Endodermal cell (in vitro differentiated cells): ENCODE measurements around the gene PODXL2. TPM values are rescaled to one million over a fixed set of nuclear protein-coding genes. Genes with fewer than 3 reads are reported as not detected.

Source experiments
- DNase-seq: peaks from one replicate; pipeline ENCODE4 v3.0.0-alpha.2; 2017
- H3K27ac ChIP-seq: 2 replicates; pipeline ENCODE4 v1.5.1; 2013; ENCODE audit warnings: mild to moderate bottlenecking, low read depth, low read length, moderate library complexity
- H3K27me3 ChIP-seq: 2 replicates; pipeline ENCODE4 v1.6.1; 2013; ENCODE audit warnings: mild to moderate bottlenecking, low read length, moderate library complexity; ENCODE audit not compliant: insufficient read depth, control insufficient read depth, poor library complexity, severe bottlenecking
- H3K36me3 ChIP-seq: 2 replicates; pipeline ENCODE4 v1.7.0; 2013; ENCODE audit warnings: mild to moderate bottlenecking, low read length, moderate library complexity; ENCODE audit not compliant: control insufficient read depth, insufficient read depth
- H3K4me1 ChIP-seq: one replicate; pipeline ENCODE4 v1.7.0; 2013; ENCODE audit warnings: low read length; ENCODE audit not compliant: control insufficient read depth, insufficient read depth
- H3K4me3 ChIP-seq: 2 replicates; pipeline ENCODE4 v1.5.1; 2013; ENCODE audit warnings: mild to moderate bottlenecking, low read length, moderate library complexity
- H3K9ac ChIP-seq: 2 replicates; pipeline ENCODE4 v1.6.1; 2013; ENCODE audit warnings: mild to moderate bottlenecking, low read length, moderate library complexity; ENCODE audit not compliant: poor library complexity, severe bottlenecking; ENCODE audit errors: extremely low read depth
- H3K9me3 ChIP-seq: 2 replicates; pipeline ENCODE4 v1.6.1; 2013; ENCODE audit warnings: mild to moderate bottlenecking, low read length, moderate library complexity; ENCODE audit not compliant: control insufficient read depth
- H3K27ac Mint-ChIP-seq: 2 replicates; pipeline ENCODE4 v1.8.0; 2020; ENCODE audit warnings: mixed read lengths
- H3K27me3 Mint-ChIP-seq: 2 replicates; pipeline ENCODE4 v1.8.0; 2021; ENCODE audit warnings: mild to moderate bottlenecking, mixed read lengths; ENCODE audit not compliant: insufficient read depth
- H3K36me3 Mint-ChIP-seq: 2 replicates; pipeline ENCODE4 v1.8.0; 2020; ENCODE audit warnings: low read depth, mixed read lengths
- H3K4me1 Mint-ChIP-seq: 2 replicates; pipeline ENCODE4 v1.8.0; 2020; ENCODE audit warnings: mixed read lengths
- H3K4me3 Mint-ChIP-seq: 2 replicates; pipeline ENCODE4 v1.8.0; 2020; ENCODE audit warnings: mild to moderate bottlenecking, moderate library complexity, mixed read lengths
- H3K9me3 Mint-ChIP-seq: 2 replicates; pipeline ENCODE4 v1.8.0; 2020; ENCODE audit warnings: mild to moderate bottlenecking, mixed read lengths
- WGBS, 2 experiments: methylation state at CpG; one replicate each; pipeline versions ENCODE4 v1.1.5 to v1.1.7; 2013; ENCODE audit warnings: missing lambda C conversion rate in 2 of 2, mixed read lengths in 1 of 2; ENCODE audit not compliant: insufficient coverage in 1 of 2, insufficient read length in 1 of 2; 5-methylcytosine and 5-hydroxymethylcytosine counted together
- total RNA-seq, 2 donors: library from RNA; stranded (reverse); fragmentation: NEBNext Ultra II Directional in 1 of 2; extraction: Animal tissue kit (Norgen Biotek cat#: 25700) in 1 of 2; gene quantifications; 2 replicates in 1 of 2; 3 replicates in 1 of 2; pipeline ENCODE4 v1.2.1, GENCODE V29; 2021
- TF ChIP-seq, protein P1 (sequence below): fragments of 200-600 bp; sonication (generic); conservative IDR thresholded peaks from 2 replicates; pipeline ENCODE4 v1.5.0; 2021; ENCODE audit warnings: antibody characterized with exemption, mild to moderate bottlenecking

Gene PODXL2
- total RNA-seq, 2 donors from 2014 or later = 11.8 to 16.5 TPM

DNA sequence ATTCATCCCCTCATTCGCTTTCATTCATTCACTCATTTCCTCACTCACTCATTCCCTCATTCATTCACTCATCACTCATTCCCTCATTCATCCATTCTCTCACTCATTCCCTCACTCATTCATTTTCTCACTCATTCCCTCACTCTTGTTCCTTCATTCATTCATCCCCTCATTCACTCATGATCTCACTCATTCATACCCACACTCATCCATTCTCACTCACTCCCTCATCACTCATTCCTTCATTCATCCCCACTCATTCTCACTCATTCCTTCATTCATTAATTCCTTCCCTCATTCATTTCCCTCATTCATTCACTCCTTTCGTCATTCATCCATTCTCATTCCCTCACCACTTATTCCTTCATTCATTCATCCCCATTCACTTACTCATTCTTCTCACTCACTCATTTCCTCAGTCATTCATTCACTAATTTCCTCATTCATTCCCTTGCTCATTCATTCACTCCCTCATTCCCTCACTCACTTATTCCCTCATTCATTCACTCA lies 58.3 kb downstream of the PODXL2 start:
- 92 to 95% methylated on average over 2 of the region's 2 CpGs for WGBS, 2 experiments
- peaks cover 7% of the 10 kb centered on the region for H3K4me1 ChIP-seq
- no peaks in the 10 kb centered on the region for H3K27me3 ChIP-seq
- Mint-ChIP-seq H3K4me3 (no peak overlapping the region), H3K9me3 (no peaks in the 10 kb centered on the region), H3K27ac (no peak overlapping the region), H3K27me3 (no peaks in the 10 kb centered on the region), H3K36me3 (no peaks in the 10 kb centered on the region), H3K4me1 (peaks cover 5% of the 10 kb centered on the region)
- no peak for DNase-seq
- H3K36me3 ChIP-seq = no peaks in the 10 kb centered on the region
- no peaks in the 10 kb centered on the region for H3K9me3 ChIP-seq
- no peak overlapping the region for H3K27ac ChIP-seq
- H3K4me3 ChIP-seq = no peak overlapping the region
- no peak overlapping the region for H3K9ac ChIP-seq
- TF ChIP-seq, protein P1, sequence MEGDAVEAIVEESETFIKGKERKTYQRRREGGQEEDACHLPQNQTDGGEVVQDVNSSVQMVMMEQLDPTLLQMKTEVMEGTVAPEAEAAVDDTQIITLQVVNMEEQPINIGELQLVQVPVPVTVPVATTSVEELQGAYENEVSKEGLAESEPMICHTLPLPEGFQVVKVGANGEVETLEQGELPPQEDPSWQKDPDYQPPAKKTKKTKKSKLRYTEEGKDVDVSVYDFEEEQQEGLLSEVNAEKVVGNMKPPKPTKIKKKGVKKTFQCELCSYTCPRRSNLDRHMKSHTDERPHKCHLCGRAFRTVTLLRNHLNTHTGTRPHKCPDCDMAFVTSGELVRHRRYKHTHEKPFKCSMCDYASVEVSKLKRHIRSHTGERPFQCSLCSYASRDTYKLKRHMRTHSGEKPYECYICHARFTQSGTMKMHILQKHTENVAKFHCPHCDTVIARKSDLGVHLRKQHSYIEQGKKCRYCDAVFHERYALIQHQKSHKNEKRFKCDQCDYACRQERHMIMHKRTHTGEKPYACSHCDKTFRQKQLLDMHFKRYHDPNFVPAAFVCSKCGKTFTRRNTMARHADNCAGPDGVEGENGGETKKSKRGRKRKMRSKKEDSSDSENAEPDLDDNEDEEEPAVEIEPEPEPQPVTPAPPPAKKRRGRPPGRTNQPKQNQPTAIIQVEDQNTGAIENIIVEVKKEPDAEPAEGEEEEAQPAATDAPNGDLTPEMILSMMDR = no peak

DNA sequence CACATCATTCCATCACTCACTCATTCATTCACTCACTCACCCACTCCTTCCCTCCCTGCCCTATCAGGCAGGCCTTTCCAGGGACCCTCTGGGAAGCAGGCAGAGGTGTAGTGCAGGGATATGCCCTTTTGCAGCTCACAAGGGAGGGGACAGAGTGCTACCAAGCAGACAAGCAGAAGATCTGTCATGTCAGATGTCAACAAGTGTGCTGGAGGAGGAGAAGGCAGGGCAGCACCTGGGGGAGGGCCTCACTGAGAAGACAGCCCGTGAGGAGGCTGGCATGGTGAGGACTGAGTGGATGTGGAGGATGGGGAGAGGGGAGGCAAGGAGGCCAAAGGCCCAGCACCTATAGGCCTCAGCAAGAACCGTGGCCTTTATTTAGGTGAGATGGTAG lies 59.0 kb downstream of the PODXL2 start:
- Mint-ChIP-seq H3K4me1 (peaks cover 5% of the 10 kb centered on the region), H3K9me3 (no peaks in the 10 kb centered on the region), H3K27me3 (no peaks in the 10 kb centered on the region), H3K4me3 (no peak overlapping the region), H3K36me3 (no peaks in the 10 kb centered on the region), H3K27ac (no peak overlapping the region)
- H3K9me3 ChIP-seq = no peaks in the 10 kb centered on the region
- peak; percentile 22 for DNase-seq
- TF ChIP-seq, protein P1 = no peak
- no peak overlapping the region for H3K4me3 ChIP-seq
- no peak overlapping the region for H3K9ac ChIP-seq
- no peak overlapping the region for H3K27ac ChIP-seq
- peaks cover 7% of the 10 kb centered on the region for H3K4me1 ChIP-seq
- H3K27me3 ChIP-seq = no peaks in the 10 kb centered on the region
- 85 to 86% methylated on average over 1 to 2 of the region's 2 CpGs for WGBS, 2 experiments
- H3K36me3 ChIP-seq = no peaks in the 10 kb centered on the region

DNA sequence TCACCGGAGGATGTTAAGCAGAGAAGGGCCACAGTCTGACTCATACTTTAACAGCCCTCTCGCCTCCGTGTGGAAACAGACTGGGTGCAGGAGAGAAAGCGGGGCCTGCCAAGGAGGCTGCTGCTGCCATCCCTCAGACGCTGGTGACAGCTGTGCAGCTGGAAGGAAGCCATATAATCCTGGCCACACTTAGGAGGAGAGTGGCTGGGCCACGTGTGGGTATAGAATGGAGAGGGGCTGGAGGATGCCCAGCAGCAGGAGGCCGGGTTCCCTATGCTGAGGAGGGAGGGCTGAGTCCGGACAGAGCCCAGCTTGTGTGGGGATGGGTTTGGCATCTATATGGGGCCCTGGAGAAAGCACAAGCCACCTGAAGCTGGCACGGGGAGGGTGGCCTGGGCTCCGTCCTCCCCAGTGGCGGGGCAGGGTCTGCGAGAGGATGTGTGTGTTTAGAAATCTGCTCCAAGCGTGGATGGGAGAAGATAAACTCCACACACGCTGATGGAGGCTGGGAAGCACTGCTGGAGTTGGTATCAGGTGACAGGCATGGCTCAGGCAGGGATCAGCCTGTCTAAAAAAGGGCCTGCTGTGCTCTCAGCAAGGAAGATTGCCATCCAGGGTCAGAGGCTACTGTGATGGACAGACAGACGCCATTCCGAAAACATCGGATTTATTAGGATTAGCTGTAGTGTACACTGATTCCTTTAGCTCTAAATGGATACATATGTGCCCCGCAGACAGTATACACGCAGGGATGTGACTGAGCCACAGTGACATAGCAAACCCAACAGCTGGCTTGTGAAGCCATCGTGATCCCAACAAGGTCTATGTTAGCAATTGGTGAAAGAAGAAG lies 59.7 kb downstream of the PODXL2 start:
- DNase-seq = peak; percentile 63
- Histone ChIP-seq H3K9ac (no peak overlapping the region), H3K27me3 (no peaks in the 10 kb centered on the region), H3K27ac (no peak overlapping the region), H3K4me3 (no peak overlapping the region), H3K4me1 (peaks cover 7% of the 10 kb centered on the region), H3K36me3 (no peaks in the 10 kb centered on the region), H3K9me3 (no peaks in the 10 kb centered on the region)
- WGBS, 2 experiments = 68 to 75% methylated on average over 10 to 20 of the region's 20 CpGs
- peak overlapping the region; percentile 24 for H3K27ac Mint-ChIP-seq
- TF ChIP-seq, protein P1 = no peak
- H3K4me3 Mint-ChIP-seq = no peak overlapping the region
- H3K27me3 Mint-ChIP-seq = no peaks in the 10 kb centered on the region
- no peaks in the 10 kb centered on the region for H3K36me3 Mint-ChIP-seq
- peaks cover 5% of the 10 kb centered on the region for H3K4me1 Mint-ChIP-seq
- no peaks in the 10 kb centered on the region for H3K9me3 Mint-ChIP-seq
